GDM1 (cell line): Measurements from ENCODE around the gene ARHGEF7.

Experiments
- DNase-seq: peaks from one replicate; lab custom pipeline; 2025; lab: John Stamatoyannopoulos, UW

The ARHGEF7 gene

DNA sequence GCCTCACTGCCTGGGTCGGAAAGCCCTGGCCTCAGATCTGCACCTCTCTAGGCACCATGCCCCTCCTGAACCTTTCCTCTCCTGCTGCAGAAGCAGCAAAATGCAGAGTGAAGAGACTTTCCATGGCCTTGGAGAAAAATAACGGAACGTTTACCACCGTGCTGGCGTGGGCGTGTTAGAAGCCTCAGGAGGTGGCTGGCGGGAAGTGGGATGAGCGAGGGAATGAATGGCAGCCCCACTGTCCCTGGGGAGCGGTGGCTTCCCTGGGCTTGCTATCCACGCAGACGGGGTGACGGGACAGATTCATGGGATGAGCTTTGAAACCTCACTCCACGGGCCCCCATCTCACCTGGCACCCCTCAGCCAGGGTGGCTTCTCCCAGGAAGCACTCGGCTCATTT lies 209.6 kb downstream of the ARHGEF7 start:
- DNase-seq: no peak

DNA sequence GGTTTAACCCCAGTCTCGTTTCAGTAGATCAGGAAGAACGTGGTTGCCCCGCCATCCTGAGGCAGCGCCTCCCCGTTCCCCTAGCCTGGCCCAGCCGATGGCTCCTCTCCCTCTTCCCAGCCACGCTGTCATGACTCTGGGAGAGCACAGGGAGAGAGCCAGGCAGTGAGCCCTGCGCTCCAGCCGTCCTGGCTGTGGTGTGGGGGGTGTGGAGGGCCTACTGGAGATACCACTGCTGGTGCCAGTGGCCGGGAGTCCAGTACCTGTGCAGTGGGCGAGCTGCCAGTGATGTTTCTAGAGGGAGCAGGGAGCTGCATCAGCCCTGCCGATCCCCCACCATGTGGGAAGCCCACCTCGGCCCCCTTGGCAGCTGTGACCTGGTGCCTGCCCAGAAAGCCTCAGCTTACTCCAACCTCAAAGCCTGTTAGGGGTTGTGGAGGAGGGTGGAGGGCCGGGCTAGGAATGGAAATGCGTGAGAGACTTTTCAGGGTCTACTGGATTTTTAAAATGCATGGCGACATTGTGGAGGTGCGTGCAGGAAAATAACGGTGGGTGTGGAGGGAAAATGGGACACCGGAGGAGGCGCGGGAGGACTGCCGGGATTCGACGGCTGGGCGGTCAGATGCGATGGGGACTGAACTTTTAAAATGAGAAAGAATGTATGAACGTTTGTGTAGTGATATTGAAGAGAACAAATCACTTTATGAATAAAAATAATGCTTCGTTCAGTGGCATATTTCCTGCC lies 210.2 kb downstream of the ARHGEF7 start:
- no peak for DNase-seq

DNA sequence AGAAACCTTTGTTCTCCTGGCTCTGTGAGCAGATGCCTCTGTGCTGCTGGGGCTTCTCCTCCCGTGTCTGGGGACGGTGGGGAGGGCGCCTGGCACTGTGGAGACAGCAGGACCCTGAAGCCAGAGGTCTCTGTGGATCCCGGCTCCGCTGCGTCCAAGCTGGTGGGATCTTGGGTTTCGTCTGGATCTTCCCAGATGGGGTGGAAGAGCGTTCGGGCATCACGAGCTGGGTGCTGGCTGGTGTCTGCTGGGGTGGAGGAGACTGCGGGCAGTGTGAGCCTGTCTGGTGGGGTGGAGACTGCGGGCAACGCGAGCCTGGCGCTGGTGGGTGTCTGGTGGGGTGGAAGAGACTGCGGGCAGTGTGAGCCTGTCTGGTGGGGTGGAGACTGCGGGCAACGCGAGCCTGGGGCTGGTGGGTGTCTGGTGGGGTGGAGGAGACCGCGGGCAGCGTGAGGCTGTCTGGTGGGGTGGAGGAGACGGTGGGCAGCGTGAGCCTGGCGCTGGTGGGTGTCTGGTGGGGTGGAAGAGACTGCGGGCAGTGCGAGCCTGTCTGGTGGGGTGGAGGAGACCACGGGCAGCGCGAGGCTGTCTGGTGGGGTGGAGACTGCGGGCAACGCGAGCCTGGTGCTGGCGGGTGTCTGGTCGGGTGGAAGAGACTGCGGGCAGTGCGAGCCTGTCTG lies 211.0 kb downstream of the ARHGEF7 start:
- no peak for DNase-seq

DNA sequence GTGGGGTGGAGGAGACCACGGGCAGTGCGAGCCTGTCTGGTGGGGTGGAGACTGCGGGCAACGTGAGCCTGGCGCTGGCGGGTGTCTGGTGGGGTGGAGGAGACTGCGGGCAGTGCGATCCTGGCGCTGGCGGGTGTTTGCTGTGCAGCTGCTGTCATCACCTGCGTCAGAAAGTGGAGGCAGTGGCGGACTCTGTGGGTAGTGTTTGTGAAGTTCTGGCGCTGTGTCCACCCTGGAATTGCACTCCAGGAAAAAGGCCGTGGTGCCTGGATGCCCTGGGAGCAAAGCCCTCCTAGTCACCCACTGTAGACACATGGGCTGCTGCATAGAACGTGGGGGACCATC lies 211.5 kb downstream of the ARHGEF7 start:
- DNase-seq: no peak

DNA sequence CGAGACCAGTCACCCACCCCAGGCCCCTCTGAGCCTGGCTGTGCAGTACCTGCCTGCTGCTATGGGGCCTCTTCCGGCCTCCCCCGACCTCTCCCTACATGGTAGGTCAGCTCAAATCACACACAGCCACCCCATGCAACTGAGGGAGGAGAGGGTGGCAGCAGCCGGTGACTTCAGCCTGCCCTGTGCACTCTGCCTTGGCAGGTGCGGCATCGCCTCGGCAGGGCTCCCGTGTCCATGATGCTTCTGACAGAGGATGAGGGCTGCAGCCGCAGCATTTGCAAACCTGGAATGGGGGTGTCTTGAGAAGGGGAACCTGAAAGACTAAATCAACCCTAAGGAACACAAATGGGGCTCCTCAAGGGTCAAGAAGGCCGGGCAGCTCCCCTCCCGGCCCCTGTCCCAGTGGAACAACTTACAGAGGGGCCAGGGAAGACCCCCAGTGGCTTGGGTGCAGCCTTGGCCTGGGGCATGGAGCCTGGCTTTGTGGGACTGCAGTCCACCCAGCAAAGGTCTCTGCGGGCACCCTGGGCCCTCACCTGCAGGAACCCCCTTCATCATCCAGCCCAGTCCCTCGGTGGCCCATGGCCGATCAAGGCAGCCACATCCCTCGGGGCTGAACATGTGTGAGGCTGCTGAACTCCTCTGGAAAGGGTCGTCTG lies 212.0 kb downstream of the ARHGEF7 start:
- no peak for DNase-seq

DNA sequence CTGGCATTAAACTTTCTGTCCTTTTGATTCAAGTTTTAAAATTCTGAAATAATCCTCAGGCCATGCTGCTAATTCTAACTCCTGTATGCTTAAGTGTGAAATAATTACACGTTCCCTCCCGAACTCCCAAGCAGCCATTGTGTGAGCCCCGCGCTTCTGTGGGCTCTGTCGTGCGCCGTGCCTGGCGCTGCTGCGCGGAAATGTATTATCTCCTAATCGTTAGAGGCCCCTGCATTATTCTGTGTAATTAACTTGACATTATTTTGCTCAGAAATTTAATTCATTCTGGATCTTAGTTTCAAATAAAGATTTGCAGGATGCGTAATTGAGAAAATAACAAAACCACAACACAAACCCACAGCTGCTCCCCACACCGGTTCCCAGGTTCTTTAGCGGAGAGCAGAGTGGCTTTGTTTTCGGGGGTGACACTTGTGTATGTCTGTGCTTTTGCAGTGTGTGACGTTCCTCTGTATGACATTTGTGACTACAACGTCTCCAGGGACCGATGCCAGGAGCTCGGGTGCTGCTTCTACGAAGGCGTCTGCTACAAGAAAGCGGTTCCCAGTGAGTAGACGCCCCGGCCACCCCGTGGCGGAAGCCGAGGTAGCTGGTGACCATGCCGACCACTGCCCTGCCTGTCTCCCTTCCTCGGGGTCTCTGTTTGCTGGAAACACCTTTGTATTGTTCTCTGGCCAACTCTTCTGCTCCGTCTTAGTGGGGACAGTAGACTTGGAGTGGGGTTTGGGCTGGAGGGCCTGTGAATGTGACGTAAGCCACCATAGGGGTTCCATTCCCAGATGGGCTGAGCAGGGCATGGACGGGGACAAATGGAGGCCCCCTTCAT lies 212.8 kb downstream of the ARHGEF7 start:
- no peak for DNase-seq

DNA sequence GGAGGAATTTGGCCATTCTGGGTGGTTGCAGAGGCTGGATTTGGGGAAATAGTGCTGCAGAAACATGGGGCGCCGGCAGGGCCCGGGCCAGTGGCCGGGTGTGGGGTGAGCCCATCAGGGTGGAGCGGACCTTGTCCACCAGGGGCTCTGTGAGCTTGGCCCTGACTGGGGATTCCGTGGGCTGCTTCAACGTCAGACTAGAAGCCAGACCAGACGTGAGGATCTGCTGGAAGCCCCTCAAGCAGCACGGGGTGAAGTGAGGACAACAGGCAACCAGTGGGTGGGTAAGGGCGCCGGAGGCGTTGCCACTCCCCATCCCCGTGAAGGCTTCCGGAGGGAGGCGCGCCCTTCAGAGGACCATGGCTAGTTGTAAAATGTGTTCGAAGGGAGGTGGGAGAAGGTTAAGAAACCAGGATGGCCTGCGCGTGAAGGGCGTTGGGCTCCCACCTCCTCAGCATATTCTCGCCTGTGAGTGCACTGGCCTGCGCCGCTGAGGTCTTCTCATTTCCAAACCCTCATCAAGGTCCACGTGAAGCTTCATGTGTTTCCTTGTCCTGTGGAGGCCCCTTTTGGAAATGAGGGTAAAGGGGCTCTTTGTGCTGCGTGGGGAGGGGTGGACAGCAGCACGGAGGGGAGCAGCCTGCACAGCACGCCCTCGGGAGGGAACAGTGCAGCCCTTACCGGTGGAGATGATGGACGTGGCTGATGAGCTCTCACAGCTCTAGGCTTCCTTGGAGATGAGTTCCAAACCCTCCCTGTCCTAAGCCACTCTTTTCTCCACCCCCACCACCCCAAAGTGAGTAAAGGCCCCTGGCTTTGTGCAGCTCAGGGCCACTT lies 213.7 kb downstream of the ARHGEF7 start:
- no peak for DNase-seq

DNA sequence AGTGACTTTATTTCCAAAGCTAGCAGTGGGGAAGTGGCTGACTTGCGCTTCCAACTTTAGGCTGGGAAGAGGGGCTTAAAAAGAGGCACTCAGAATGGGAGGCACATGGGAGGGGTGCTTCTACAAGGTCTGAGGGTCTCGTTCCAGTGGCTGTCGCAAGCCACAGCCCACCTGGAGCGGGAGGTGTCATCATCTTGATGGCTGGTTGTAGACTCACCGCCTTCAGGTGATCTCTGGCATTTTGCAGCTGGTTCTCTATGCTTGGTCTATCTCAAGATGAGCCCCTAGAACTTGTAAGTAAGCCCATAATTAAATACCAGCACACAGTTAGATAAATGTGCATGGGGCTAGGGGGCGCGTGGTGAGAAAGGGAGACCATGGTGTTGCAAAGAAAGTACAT lies 214.5 kb downstream of the ARHGEF7 start:
- no peak for DNase-seq

DNA sequence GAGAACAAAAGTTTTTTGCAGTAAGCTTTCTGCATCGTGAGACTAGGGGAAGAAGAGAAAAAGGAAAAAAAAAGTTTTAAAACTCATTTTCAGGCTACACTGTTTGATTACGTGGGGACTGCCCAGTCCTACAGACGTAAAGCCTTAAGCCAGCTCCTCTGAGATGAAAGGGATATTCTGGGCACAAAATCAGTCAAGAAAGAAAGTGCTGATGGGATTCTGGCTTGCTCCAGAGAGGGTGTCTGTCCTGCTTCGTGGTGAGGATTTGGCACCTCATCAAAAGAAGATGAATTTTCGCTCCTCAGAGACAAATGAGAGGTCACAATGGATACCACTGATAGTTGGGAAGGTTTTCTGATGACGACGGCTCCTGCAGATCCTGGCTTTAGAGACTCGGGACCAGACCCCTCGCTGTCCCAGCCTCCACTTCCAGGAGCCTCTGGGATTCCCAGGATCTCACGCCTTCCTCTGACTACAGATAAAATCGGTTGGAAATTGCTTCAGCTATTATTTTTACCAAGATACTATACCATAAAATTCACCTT lies 215.0 kb downstream of the ARHGEF7 start:
- DNase-seq: no peak

DNA sequence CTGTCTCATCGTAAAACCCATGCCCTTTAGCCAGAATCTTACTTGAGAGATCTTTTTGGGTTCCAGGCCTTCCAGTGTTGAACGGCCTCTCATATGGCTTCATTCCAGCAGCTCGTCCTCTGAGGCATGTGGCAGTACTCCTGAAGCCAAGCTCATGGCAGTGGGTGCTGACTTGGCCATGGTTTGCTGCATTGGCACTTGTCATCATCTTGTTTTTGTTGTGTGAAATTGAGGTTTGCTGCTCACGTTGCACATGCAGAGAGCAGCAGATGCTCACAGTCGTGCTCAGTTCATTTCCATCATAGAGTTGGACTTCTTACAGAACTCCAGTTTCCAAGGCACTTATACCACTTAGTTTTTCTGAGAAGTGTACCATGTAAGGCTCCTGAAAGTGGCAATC lies 220.2 kb downstream of the ARHGEF7 start:
- no peak for DNase-seq

DNA sequence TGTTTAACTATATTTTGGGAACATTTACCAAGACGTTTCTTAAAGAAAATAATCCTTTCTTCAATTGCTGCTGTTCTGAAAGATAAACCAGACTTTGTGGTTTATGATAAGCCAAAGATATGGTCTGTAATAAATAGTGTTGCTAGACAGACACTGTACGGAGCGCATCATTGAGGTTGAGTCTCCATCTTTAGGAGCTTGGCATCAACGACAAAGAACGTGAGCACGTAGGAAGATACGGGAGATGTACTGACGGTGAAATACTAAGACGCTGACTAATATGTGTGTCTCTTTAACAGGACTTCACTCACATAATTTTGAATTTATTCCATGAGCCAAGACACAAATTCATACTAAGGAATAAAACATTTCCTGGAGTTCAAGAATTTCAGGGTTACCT lies 221.6 kb downstream of the ARHGEF7 start:
- no peak for DNase-seq

DNA sequence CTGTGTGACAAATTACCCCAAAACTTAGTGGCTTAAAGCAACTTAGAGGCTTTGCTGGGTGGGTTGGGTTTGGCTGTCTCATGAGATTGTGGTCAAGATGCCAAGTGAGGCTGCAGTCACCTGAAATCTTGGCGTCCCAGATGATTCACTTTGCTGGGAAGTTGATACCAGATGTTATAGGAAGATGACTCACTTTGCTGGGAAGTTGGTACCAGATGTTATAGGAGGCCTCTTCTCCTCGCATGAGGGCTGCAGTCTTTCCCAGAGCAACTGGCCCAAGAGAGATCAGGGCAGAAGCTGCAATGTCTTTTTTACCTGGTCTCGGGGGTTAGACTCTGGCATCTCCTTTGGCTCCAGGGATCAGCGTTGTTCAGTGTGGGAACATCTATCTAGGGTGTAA lies 222.1 kb downstream of the ARHGEF7 start:
- DNase-seq: no peak

DNA sequence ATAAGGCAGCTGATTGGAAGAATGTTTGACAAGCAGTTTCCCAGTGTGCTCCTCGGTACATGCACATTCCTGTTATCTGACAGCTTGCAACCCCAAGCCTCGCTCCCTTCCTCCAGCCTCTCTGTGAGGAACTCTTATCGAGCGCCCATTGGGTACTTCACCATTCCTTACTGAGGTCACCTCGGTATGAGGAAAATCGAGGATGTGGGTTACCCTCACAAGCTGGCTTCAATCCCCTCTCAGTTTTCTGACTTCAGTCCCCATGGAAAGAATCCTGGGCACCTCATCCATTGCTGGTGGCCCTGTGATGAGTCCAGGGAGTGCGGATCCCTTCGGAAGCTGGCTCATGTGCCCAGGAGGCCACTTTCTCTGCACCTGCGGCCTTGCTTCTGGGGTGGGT lies 222.6 kb downstream of the ARHGEF7 start:
- DNase-seq: no peak

DNA sequence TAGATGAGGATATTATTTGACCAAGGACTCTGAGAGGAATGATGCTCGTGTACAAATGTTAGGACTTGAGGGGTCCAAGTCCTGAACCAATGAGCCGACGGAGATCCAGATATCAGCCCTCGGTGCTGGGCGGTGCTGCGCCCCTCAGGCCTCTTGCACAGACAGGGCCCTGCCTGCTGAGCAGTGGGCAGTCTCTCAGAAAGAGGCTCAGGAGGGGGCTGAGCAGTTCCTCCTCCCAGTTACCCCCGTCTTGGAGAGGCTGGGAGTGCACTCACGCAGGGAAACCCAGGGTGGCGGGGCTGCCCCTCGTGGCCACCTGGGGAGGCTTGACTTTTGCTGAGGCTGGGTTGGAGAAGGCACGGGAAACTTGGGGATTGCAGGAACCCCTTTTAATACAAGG lies 223.7 kb downstream of the ARHGEF7 start:
- DNase-seq: no peak

DNA sequence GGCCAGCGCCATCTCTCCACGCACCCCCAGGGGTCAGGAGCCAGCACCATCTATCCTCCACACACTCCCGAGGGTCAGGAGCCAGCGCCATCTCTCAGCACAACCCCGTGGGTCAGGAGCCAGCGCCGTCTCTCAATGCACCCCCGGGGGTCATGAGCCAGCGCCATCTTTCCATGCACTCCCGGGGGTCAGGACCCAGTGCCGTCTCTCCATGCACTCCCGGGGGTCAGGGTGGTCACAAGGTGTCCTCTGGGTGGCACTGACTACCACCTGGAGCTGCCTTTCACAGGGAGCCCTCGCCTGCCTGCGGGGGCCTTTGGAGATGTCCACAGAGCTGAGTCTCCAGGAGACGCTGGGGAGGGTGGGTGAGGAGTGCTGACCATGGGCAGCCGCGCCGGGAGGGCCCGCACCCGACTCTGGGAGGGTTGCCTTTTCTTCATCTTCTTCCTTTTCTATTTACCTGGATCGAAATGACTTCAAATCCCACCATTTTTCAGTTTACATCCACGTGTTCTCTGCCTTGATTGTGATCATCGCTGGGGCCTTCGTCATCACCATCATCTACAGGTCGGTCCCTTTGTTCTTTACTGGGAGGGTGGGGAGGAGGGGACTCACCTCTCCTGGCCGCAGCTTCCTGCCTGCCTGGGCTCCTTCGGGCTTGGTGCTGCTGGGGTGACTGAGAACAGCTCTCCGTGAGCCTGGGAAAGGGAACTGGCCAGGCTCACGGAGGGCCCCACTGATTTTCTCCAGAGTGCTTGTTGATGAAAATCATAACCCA lies 224.4 kb downstream of the ARHGEF7 start:
- no peak for DNase-seq

DNA sequence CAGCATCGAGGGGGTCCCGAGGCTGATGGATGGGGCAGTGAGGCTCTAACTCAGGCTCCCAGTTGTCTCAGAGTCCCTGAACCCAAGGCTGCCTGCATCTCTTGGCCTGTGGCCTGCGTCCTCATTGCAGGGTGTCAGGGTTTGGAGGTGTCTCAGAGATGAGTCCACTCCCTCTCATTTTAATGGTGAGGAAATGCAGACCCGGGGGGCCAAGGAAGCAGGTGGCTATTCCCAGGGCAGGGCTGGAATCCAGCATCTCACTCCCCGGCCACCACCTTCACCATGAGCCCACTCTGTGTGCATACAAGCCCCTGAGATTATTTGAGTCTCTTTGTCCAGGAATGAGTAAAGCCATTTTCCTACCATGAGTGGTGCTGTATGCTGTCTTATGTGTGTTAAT lies 226.8 kb downstream of the ARHGEF7 start:
- DNase-seq: no peak

DNA sequence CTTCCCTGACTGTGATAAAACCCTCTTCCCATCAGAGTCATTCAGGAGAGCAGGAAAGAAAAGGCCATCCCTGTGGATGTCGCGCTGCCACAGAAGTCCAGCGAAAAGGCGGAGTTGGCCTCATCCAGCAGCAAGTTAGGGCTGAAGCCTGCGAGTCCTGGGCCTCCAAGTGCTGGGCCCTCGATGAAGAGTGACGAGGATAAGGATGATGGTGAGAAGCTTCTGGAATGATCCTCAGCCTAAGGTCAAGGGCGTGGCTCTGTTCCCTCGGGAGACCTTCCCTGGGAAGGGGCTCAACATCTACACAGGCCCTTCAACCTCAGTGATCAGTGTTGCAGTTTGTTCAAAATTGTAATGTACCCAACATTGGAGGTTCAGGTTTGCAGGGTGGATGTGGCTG lies 227.6 kb downstream of the ARHGEF7 start:
- DNase-seq: no peak

DNA sequence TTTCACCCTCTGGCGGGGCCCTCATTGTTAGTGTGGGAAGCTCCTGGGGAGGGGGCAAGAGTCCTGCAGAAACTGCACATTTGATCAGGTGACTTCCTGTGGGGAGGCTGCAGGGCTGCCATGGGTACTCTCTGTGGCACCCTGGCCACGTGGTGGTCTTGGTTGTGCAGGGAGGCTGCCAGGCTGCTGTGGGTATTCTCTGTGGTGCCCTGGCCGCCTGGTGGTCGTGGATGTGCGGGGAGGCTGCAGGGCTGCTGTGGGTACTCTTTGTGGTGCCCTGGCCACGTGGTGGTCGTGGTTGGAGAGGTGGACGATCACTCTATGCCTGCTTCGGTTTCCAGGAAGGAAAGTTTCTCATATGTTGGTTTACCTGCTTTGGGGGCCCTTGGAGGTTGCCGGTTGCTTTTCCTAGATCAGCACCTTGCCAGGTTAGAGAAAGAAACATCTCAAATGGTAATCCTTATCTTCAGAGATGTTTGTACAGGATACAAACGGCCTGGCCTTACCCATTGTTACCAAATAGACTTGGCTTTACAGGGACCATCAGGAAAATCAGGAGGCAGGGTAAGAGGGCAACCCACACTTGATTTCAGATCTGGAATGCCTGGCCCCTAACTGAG lies 228.2 kb downstream of the ARHGEF7 start:
- DNase-seq: no peak

DNA sequence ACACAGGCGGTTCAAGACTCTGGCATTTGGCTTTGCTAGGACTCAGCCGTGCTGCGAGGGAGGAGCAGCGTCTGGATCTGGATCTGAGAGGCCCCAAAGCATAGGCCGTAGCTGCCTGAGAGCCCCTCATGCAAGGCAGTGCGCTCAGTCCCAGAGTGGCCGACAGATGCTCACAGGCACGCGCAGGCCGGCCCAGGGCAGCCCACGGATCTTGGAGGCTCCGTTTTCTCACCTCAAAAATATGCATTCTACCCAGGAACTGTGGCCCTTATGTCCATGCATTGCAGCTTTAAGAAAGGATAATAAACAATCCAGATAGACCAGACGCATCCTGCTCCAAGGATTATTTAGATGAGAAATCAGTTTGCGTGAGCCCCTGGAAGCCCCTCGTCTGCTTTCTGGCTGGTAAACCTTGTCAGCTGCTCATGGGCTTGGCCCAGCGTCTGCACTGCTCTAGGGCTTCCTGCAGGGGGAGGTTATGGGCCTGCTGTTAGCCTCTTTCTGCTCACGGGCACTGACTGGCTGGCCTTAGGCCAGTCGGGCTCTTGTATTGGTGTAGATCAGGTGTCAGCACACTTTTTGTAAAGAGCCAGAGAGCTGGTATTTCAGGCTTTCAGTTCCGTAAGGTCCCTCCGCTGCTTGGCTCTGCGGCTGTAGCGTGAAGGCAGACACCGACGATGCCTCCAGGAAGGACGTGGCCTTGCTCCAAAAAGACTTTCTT lies 229.5 kb downstream of the ARHGEF7 start:
- DNase-seq: no peak
